ENCODE data around the gene LGMN.
"Not testable (repeated sequence)": the region's sequence is repeated elsewhere in the genome, so short reads cannot be mapped to it uniquely, and the experiment has no call there.

Gene LGMN

DNA sequence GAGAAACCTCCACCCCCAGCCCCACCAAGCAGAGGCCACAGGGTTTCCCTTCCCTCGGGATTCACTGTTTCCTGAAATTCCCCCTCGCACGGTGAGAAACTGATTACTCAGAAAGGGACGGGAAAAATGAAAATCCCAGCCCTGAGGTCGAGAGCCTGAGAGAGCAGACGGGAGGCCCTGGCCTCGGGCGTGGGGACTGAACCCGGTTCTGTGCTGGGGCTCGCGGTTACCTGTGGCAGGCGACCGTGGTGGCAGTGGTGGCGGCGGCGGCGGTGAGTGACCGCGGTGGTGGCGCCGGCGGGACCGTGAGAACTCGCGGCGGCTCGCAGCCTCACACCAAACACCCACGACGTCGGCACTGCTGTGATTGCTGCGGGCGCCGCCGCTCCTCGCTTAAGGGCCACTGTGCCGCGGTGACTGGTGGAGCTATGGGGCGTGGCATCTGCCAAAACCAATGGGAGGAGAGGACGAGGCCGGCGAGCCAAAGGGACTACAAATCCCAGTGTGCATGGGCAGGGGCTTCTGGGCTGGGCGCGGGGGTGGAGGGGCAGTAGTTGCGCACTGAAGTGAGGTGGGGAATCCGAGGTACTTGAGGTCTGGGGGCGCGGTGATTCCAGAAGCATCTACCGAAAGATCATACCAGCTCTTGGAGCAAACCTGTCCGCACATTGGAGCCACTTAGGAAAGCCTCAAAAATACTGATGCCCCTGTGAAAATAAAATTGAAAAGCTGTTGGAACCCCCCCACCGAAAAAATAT, at the start of gene LGMN:
Gene LGMN, minus strand, starts transcription at position 369 of the 758 bp plus-strand sequence. CDS start 15,841 bp downstream, outside the sequence.
- in situ Hi-C loops (cut with HindIII; ENCODE audit: low pct_ligation_motif_present, low pct_unique_long_range_greater_than_20kb, low sequenced_read_pairs): no loop called here
- DNase-seq: peak; percentile 90

DNA sequence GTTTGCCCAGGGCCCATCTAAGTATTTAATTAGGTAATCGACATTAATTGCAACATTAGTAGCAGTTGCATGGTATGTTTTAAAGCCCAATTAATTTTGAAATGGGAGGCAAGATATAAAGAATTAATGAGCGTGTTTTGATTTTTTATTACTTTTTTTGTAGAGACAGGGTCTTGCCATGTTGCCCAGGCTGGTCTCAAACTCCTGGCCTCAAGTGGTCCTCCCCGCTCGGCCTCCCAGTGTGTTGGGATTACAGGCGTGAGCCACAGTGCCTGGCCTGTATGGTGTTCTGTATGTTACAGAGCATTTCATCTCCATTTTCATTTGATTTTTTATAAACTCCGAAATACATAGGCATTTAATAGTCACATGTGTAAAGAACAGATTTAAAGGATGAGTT, 46.5 kb upstream of the LGMN start:
- in situ Hi-C loops (cut with HindIII; ENCODE audit: low pct_ligation_motif_present, low pct_unique_long_range_greater_than_20kb, low sequenced_read_pairs): no loop called here
- no peak for DNase-seq

DNA sequence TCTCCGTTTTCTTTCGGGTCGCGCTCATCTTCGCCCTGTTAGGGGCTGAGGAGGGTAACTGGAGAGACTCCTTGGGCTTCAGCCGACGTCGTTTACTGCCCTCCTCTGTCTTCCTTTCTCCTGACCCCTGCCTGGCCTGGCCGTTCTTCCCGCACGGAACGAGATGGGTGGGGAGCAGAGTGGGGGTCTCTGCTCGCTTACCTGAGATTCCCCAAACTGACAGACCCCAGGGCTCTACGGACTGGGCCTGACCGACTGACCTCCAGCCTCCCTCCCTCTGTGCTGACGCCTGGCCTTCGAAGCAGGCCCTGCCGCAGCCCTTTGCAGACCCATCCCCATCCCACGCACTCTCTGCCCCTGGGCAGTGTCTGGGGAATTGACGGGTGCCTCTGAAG, 46.1 kb upstream of the LGMN start:
- in situ Hi-C loops (cut with HindIII; ENCODE audit: low pct_ligation_motif_present, low pct_unique_long_range_greater_than_20kb, low sequenced_read_pairs): no loop called here
- no peak for DNase-seq

DNA sequence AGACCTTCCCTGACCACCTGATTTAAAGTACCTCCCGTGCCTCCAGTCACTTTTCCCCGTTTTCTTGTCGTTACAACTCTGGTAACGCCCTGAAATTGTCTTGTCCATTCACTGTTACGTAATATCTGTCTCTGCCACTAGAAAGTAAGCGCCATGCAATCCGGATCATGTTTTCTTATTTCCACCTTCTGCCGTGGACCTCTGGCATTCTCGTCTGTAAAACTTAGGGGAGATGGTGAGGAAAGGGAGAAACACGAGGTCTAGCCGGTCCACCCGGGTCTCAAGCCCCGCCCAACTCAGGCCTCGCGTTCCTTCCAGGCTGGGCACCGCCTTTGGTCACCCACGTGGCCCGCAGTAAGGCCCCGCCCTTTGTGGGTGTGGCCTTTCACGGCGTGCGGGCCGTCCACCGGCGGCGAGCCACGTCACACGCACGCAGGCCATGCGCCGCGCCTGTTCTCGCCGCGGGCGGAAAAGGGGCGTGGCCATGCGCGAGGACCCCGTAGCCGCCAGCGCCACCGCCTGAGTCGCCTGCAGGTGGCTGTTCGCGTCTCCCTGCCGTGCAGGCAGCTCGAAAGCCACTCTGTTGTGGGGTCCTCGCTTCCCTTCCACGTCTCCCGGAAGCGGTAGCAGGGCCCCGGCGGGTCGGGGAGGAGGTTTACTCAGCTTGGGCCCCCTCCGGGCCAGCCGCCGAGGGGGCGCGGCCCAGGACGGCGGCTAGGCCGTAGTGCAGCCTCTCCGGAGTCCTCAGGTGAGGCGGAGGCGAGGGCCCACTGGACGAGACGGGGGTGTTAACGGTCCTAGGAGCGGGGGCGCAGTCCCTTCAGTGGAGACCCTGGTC, 45.5 kb upstream of the LGMN start, which contains the start of gene GOLGA5:
Gene GOLGA5, plus strand, starts transcription at position 597 of the 838 bp plus-strand sequence. CDS start 3,133 bp downstream, outside the sequence.
- in situ Hi-C loops (cut with HindIII; ENCODE audit: low pct_ligation_motif_present, low pct_unique_long_range_greater_than_20kb, low sequenced_read_pairs): no loop called here
- DNase-seq: peak; percentile 95

DNA sequence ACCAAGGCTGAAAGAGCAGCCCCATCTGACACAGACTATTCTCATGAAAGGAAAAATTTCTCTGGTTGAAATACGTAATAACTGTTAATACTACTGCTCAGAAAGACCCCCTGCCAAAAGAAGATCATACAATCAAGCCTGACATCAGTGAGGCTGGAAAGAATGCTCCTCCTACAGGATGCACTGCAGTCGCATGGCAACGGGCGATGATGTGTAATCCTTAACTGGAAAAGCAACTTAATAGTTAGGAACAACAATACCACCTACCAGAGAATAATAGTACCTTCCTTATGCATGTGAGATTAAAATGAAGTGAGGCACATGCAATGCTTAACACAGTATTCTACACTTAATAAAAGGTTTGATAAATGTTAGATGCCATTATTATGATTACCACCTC, 44.5 kb upstream of the LGMN start:
- in situ Hi-C loops (cut with HindIII; ENCODE audit: low pct_ligation_motif_present, low pct_unique_long_range_greater_than_20kb, low sequenced_read_pairs): no loop called here
- DNase-seq: no peak

DNA sequence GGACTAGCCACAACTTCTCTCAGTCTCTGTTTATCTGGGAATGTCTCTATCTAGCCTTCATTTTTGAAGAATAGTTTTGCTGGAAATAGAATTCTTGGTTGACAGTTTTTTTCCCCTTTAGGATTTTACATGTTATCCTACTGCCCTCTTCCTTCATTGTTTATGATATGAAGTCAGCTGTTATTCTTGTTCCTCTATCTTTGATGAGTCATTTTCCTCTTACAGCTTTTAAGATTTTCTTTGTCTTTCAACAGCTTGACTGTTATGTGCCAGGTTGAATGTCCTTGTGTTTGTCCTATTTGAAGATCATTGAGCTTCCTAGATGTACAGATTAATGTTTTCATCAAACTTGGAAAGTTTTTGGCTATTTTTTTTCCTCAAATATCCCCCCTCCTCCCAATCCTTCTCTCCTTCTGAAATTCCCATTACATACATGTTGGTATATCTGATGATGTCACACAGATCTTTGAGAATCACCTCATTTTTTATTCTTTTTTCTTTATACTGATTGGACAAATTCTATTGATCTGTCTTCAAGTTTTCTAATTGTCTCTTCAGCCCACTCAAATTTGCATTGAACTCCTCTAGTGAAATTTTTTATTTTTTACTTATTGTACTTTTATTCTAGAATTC, 41.1 kb upstream of the LGMN start:
- DNase-seq: no peak
- in situ Hi-C loops (cut with HindIII; ENCODE audit: low pct_ligation_motif_present, low pct_unique_long_range_greater_than_20kb, low sequenced_read_pairs): no loop called here

DNA sequence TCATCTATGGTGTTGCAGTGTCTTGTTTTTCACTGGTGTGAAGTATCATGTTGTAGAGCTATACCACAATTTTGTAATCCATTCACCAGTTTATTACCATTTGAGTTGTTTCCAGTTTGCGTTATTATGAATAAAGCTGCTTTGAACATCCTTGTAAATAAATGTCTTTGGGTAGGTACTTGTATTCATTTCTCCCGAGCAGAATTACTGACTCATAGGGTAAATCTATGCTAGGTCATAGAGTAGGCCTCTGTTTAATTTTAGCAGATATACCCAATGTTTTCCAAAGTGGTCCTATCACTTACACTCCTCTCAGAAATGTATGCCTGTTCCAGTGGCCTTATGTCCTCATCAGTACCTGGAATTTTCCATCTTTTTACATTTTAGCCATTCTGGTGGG, 39.1 kb upstream of the LGMN start:
- DNase-seq: no peak
- in situ Hi-C loops (cut with HindIII; ENCODE audit: low pct_ligation_motif_present, low pct_unique_long_range_greater_than_20kb, low sequenced_read_pairs): no loop called here

DNA sequence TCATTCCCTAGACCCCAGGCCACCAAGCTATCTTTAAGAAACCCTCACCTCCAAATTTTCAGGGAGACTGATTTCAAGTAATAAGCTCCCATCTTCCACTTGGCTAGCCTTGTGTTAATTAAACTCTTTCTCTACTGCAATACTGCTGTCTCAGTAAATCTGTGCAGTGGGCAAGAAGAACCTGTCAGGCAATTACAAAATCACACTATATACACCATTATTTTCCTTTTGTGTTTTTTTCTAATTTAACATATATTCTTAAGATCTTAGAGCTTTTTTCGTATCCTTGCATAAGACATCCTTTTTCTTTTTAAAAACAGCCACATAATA, 38.0 kb upstream of the LGMN start:
- in situ Hi-C loops (cut with HindIII; ENCODE audit: low pct_ligation_motif_present, low pct_unique_long_range_greater_than_20kb, low sequenced_read_pairs): no loop called here

DNA sequence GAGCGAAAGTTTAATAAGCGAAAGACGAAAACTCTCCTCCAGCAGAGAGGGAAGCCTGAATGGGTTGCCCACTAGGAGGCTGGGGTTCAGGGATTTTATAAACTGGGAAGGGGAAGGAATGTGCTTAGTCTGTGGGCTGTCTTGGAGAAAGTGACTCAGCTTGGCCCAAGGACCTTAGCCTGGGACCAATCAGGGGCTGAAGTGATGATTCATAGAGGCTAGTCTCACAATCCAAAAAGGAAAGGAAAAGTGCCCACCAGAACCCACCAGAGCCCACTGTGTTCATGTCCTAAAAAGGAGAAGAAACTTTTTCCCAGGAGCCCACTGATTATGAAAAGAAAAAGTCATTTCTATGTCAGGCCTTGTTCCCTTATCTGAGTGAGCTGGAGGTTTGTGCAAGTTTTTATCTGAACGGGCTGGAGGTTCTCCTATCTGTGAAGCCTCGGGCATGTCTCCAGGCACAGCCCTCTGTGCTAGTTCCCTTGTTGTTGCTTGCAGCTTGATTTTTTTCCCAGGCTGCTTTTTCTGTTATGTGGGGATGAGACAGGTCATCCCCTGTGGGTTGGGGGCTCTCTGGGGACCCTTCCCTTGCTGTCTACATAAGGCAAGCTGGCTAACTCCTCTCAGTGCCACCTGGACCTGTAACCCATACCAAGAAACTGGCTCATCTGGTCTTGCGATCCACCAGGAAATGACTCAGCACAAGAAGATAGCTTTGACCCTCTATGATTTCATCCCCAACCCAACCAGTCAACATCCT, 37.4 kb upstream of the LGMN start:
- DNase-seq: peak; percentile 54
- in situ Hi-C loops (cut with HindIII; ENCODE audit: low pct_ligation_motif_present, low pct_unique_long_range_greater_than_20kb, low sequenced_read_pairs): no loop called here

More for the DNA sequence above, 38.0 kb upstream of the LGMN start:
- no peak for DNase-seq

DNA sequence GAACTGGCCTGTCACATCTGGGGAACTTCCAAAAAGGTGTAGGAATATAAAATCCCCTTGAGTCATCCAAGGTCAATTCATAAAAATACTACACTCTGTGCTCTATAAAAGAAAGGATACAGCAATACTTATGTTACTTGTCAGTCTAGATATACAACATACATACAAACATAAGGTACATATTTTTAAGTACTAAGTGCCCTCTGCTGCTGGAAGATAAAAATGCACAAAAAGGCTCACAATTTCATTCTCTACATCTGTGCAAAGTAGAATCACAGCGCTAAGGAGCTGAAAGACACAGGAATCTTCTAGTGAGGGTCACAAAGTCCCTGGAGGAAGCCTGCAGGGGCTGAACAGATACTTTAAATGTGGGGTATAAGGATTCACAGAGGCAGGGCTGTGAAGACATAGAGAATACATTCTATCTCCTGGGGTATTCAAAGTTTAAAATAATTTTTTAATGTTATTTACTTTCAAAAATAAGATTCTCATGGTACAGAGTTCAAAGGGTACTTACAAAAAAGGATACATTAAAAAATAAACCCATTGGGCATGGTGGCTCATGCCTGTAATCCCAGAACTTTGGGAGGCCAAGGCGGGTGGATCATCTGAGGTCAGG, 35.5 kb upstream of the LGMN start:
- peak; percentile 68 for DNase-seq
- in situ Hi-C loops (cut with HindIII; ENCODE audit: low pct_ligation_motif_present, low pct_unique_long_range_greater_than_20kb, low sequenced_read_pairs): no loop called here

DNA sequence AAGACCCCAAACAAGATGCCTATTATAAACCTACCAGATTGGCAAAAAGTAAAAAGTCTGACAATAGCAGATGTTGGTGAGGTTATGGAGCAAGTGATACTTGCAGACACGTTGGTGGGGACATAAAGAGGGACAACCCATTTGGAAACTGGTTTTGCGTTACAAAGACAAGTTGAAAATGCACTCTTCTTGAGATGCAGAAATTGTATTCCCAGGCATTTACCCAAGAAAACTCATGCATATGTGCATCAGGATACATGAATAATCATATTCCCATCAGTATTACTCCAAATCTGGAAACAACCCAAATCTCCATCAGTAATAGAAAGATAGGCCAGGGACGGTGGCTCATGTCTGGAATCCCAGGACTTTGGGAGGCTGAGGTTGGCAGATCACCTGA, 32.9 kb upstream of the LGMN start:
- in situ Hi-C loops (cut with HindIII; ENCODE audit: low pct_ligation_motif_present, low pct_unique_long_range_greater_than_20kb, low sequenced_read_pairs): no loop called here

DNA sequence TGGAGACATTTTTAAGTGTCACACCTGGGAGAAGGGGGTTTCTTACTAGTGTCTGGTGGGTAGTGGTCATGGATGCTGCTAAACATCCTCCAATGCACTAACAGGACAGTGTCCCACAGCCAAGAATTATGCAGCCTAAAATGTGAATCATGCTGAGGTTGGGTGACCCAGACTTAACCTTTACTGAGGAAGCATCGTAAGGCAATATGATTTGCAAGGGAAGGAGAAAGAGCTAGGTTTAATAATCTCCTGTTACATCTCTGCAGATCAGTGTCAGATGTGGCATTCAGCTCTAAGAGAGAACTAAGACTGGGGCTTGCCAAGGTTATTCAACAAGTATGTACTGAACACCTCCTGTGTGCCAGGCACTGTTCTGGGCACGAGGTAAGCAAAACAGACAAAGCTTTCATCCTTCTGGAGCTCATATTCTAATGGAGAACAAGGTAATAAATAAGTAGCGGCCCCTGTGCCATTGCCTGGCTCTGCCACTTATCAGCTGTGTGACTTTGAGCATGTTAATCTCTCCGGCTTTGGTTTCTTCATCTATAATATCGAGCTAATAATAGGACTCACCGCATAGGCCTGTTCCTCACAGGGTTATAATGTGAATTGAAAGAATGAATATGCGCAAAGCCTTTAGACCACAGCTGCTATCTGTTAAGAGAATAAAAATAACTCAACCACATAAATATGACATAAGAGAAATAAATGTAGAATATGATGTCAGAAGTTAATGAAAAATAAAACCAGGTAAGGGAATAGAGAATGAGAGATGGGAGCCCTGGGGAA, 32.2 kb upstream of the LGMN start:
- in situ Hi-C loops (cut with HindIII; ENCODE audit: low pct_ligation_motif_present, low pct_unique_long_range_greater_than_20kb, low sequenced_read_pairs): no loop called here
- DNase-seq: no peak

More for the DNA sequence above, 32.9 kb upstream of the LGMN start:
- DNase-seq: no peak

DNA sequence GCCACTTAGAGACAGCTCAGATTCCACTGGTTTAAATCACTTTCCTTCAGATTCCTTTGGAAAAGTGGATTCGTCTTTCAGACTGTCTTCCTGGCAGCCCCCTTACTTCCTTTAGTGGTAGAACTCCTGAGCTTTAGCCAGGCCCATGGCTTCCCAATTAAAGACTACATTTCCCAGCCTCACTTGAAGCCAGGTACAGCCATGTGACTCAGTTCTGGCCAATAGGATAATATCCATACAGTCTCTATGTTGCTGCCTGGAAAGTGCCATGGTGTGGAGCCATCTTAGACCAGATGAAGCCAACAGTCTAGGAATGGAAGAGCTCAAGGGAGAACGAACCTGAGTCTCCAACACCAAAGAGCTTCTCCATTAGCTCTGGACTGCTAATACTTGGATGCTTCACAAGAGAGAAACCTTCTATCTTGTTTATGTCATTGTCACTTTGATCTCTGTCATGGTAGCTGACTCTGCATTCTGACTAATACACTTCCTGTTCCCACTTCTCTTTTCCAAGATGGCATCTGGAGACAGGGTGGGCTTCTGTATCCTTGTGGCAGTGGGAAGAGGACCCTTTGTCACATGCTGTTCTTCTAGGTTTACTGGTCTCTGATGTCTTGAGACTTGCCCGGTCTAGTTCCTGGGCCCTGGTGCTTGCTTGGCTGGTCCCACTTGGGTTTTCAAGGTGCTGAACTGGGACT, 30.6 kb upstream of the LGMN start:
- in situ Hi-C loops (cut with HindIII; ENCODE audit: low pct_ligation_motif_present, low pct_unique_long_range_greater_than_20kb, low sequenced_read_pairs); DNase-seq: not testable (repeated sequence)

DNA sequence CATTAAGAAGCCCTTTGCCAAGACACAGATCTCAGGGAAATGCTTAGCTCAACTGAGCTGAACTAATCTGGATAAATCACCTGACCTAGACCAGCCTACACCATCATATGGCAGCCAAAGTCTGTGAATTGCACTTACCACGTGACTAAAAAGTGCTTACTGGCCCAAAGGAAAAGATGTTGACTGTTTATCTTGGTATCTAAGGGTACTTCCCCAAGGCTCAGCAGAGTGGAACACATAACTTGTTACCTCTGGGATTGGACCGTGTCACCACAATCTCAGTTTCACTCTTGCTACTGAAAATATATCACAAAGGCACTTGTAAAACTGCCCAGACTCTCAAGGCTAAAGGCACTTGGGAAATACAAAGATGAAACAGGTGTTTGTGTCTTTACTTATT, 26.9 kb upstream of the LGMN start:
- DNase-seq: peak; percentile 36
- in situ Hi-C loops (cut with HindIII; ENCODE audit: low pct_ligation_motif_present, low pct_unique_long_range_greater_than_20kb, low sequenced_read_pairs): not testable (repeated sequence)

DNA sequence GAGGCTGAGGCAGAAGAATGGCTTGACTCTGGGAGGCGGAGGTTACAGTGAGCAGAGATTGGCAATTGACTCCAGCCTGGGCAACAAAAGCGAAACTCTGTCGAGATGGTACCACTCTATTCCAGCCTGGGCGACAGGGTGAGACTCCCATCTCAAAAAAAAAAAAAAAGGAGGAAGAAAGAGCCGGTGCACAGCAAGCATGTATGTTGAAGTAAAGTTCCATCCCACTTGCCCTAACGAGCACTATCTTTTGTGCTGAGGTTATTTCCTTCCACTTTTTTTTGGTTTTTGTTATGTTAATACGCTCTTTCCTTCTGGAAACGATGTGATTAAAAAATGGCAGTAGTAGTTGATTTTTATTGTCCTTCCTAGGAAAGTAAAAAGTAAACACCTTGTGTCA, 26.1 kb upstream of the LGMN start:
- DNase-seq: no peak
- in situ Hi-C loops (cut with HindIII; ENCODE audit: low pct_ligation_motif_present, low pct_unique_long_range_greater_than_20kb, low sequenced_read_pairs): no loop called here

DNA sequence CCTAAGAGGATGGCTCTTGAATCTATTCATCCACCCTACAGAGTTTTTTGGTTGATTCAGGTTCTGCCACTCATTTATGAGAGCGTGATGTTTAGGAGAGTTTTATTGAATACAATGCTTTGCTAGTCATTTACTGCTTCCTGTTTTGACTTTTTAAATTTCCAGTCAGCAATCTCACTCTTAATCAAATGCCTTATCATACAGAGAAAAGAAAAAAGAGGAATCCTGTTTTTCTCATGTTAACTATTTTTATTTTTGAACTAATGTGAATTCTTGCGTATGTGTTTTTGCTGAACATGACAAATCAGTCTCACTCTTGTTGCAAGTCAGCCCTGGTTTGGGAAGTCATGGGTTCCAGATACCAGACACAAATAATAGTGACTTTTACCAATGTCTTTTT, 22.1 kb upstream of the LGMN start:
- no peak for DNase-seq
- in situ Hi-C loops (cut with HindIII; ENCODE audit: low pct_ligation_motif_present, low pct_unique_long_range_greater_than_20kb, low sequenced_read_pairs): no loop called here

DNA sequence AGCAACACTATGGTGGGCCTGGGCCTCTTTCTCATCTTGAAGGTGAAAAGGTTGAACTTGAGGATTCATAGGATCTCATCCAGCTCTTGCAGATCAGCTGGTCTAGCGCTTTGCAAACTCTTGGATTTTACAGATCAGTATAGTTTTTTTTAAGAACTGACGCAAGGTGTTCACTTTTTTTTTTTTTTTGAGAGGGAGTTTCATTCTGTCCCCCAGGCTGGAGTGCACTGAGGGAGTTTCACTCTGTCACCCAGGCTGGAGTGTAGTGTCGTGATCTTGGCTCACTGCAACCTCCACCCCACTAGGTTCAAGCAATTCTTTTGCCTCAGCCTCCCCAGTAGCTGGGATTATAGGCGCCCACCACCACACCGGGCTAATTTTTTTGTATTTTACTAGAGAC, 20.4 kb upstream of the LGMN start:
- in situ Hi-C loops (cut with HindIII; ENCODE audit: low pct_ligation_motif_present, low pct_unique_long_range_greater_than_20kb, low sequenced_read_pairs): no loop called here
- no peak for DNase-seq
